HT1080 (cell line): ENCODE results near the gene MXD3. TPM values are rescaled to one million over a fixed set of nuclear protein-coding genes. Genes with fewer than 3 reads are reported as not detected.

Source experiments
- DNase-seq: peaks from one replicate; pipeline ENCODE4 v3.0.0-alpha.2; 2015; ENCODE audit warnings: low read depth
- total RNA-seq: library from RNA; depleted of rRNA; stranded (reverse); fragments of >200 nt; shearing (Covaris generic); gene quantifications from 2 replicates; pipeline ENCODE4 v1.2.3, GENCODE V29; 2014

The MXD3 gene
- total RNA-seq, 1 experiment from 2014 or later: 24.6 TPM

GRCh38 chr5:177304392-177305119 lies 7.1 kb downstream of the MXD3 start:
- DNase-seq: peak; percentile 43

DNA sequence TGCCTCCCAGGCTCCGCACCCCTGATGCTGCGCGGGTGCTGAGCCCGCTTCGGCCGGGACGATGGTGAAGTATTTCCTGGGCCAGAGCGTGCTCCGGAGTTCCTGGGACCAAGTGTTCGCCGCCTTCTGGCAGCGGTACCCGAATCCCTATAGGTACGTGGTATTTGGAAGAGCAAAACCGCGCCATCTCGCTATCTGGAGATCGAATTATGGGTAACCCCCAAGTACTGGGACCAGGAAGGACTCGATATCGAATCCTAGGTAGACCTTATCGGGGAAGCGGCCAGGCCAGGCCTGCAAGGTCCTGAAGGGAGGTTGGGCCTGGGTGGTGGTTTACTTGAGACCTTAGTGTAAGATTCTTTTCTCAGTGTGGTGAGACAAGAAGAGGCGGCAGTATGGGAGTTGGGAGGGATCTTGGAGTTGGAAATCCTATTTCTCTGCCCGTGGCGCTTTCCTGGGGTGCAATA lies 7.7 kb downstream of the MXD3 start:
- no peak for DNase-seq

DNA sequence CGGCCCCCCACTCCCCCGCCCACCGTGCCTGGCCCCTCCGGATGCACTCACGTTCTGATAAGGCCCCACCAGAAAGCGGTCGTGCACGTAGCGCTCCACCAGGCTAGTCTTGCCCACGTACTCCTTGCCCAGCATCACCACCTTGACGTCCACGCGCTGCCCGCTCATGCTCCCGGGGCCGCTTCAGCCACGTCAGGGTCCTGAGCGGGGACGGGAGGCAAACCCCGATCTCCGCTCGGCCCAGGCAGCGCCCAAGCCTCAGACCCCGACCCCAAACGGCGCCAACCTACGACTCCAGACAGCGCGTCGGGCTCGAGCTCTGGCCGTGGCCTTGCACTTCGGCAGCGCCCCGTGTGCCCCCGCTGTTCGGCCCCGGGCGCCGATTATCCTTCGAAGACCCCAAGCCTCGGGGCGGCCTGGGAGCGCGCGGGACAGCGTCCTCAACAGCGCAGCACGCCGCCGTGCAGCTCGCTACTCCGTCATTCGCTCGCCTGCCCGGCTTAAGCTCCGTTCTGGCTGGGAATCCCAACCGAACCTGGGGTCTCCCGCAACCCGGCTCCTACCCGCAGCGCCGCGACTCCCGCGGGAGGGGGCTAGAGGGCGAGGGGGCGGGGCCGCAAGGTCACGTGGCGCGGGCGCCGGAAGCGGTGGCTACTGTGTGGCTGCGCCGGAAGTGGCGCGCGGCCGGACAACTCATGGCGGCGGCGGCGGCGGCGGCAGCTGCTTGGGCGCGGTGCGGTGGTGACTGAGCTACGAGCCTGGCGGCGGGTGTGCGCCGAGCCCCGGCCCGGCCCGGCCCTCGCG lies 8.4 kb downstream of the MXD3 start, which contains the start of the genes PRELID1 and RAB24:
Gene PRELID1 (plus strand): TSS at position 679 of the 804 bp plus-strand sequence. CDS start 187 bp downstream, outside the sequence.
Gene RAB24 (minus strand): TSS at position 599 of the 804 bp plus-strand sequence. CDS start 431 bp downstream, at position 168.
- peak; percentile 73 for DNase-seq

GRCh38 chr5:177302354-177303110 lies 9.2 kb downstream of the MXD3 start:
- DNase-seq: no peak

GRCh38 chr5:177301503-177302165 lies 10.1 kb downstream of the MXD3 start:
- DNase-seq: no peak

GRCh38 chr5:177300951-177301350 lies 10.7 kb downstream of the MXD3 start:
- no peak for DNase-seq

- DNase-seq: peak; percentile 86
Observed at GRCh38 chr5:177300236-177300880, 11.3 kb downstream of the MXD3 start.

DNA sequence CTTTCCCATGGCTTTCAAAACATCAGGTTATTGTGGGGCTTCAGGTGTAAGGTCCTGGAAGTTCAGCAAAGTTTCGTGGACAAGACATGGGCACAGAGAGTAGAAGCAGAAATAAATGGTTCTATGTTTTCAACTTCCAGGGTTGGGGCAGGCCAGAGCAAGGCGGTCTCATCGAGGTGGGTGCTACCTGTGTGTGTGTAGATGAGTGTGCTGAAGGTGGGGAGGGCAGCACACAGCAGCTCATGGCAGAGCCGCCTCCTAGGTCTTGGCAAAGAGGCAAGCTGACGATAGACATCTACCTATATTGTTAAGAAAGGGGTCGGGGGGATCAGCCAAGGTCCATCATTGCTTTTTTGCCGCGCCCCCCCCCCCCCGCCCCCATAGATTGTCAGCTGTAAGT lies 12.0 kb downstream of the MXD3 start:
- no peak for DNase-seq

- no peak for DNase-seq
Observed at GRCh38 chr5:177297922-177298321, 13.8 kb downstream of the MXD3 start.

GRCh38 chr5:177296581-177296980 lies 15.1 kb downstream of the MXD3 start:
- DNase-seq: no peak

- DNase-seq: no peak
Observed at GRCh38 chr5:177295924-177296323, 15.8 kb downstream of the MXD3 start.

DNA sequence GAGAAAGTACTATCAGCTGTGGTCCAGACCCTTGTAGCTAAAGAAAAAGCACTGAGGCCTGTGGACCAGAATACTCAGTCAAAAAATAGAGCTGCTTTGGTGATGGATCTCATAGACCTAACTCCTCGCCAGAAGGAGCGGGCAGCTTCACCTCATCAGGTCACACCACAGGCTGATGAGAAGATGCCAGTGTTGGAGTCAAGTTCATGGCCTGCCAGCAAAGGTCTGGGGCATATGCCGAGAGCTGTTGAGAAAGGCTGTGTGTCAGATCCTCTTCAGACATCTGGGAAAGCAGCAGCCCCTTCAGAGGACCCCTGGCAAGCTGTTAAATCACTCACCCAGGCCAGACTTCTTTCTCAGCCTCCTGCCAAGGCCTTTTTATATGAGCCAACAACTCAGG lies 17.1 kb downstream of the MXD3 start:
- DNase-seq: no peak

DNA sequence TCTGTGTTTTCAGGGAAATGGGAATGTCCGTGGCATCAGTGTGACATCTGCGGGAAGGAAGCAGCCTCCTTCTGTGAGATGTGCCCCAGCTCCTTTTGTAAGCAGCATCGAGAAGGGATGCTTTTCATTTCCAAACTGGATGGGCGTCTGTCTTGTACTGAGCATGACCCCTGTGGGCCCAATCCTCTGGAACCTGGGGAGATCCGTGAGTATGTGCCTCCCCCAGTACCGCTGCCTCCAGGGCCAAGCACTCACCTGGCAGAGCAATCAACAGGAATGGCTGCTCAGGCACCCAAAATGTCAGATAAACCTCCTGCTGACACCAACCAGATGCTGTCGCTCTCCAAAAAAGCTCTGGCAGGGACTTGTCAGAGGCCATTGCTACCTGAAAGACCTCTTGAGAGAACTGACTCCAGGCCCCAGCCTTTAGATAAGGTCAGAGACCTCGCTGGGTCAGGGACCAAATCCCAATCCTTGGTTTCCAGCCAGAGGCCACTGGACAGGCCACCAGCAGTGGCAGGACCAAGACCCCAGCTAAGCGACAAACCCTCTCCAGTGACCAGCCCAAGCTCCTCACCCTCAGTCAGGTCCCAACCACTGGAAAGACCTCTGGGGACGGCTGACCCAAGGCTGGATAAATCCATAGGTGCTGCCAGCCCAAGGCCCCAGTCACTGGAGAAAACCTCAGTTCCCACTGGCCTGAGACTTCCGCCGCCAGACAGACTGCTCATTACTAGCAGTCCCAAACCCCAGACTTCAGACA lies 17.7 kb downstream of the MXD3 start:
- no peak for DNase-seq

- no peak for DNase-seq
Observed at GRCh38 chr5:177291735-177292134, 20.0 kb downstream of the MXD3 start.

GRCh38 chr5:177290816-177291596 lies 20.7 kb downstream of the MXD3 start:
- no peak for DNase-seq

DNA sequence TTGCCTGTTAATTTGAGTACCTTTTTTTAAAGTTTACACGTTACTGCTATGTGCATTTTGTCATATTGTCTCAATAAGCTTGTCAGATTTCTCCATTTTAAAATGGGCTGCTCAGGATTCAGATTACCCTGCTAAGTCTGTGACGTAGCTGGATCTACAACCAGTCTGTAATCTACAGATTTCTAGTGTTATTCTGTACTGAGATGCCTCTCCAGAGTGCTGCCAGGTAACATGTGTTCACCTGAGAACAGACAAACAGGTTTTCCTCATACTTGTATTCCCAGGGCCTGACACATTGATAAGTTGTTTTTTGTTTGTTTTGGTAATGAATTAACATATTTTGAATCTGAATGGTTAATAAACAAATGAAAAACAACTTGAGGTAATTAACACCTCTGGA lies 23.5 kb downstream of the MXD3 start:
- DNase-seq: no peak

- no peak for DNase-seq
Observed at GRCh38 chr5:177276886-177277285, 34.8 kb downstream of the MXD3 start.

- DNase-seq: no peak
Observed at GRCh38 chr5:177275883-177276282, 35.8 kb downstream of the MXD3 start.

DNA sequence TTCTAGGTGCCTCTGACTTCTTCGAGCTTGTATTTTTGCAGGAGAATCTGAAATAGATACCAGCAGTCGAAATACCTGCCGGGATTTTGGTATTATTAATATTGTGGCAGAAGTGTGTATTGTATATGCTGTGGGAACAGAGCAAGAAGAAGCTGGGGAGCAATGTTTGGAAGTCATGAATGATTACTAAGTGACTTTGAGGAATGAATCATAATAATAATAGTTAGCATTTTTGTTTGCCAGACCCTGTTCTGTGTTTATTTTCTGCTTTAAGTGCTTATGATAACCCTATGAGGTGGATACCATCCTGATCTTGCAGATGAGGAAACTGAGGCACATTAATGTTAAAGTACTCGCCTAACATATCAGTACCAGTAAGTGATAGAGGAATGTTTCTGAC lies 40.6 kb downstream of the MXD3 start:
- DNase-seq: no peak
